ENCODE results near the gene FLT3LG. TPM values are rescaled to one million over a fixed set of nuclear protein-coding genes. Genes with fewer than 3 reads are reported as not detected.

FLT3LG gene
- total and polyA plus RNA-seq, 2 of the 8 experiments (the other 6 are each of a cell fraction or from before 2014, with no cell fraction given), result 1.6 to 3.2 TPM

GRCh38 chr19:49481020-49481683 is 7.1 kb downstream of the FLT3LG start (continued):
- TF ChIP-seq MAFK (IDR thresholded peaks at IDR 0.05; ENCODE audit: low read depth, low read length), result no peak
- no peak for TF ChIP-seq NRF1 (IDR thresholded peaks at IDR 0.05; ENCODE audit: low read depth, low read length)

Data from H1 (cell line).